Measurements from ENCODE around the gene SLC25A23. TPM values are rescaled to one million over a fixed set of nuclear protein-coding genes. Genes with fewer than 3 reads are reported as not detected.
A peak's percentile ranks its signal among the peaks of the same experiment; 100 is the strongest.

The SLC25A23 gene
- total and polyA plus RNA-seq, 10 of the 15 experiments (the other 5 are each of a cell fraction or from before 2014, with no cell fraction given): 10.2 to 85.8 (median 50.0) TPM

GRCh38 chr19:6424195-6424938 is 35.2 kb downstream of the SLC25A23 start, which contains the start of gene KHSRP (continued):
- TF ChIP-seq, protein P1, sequence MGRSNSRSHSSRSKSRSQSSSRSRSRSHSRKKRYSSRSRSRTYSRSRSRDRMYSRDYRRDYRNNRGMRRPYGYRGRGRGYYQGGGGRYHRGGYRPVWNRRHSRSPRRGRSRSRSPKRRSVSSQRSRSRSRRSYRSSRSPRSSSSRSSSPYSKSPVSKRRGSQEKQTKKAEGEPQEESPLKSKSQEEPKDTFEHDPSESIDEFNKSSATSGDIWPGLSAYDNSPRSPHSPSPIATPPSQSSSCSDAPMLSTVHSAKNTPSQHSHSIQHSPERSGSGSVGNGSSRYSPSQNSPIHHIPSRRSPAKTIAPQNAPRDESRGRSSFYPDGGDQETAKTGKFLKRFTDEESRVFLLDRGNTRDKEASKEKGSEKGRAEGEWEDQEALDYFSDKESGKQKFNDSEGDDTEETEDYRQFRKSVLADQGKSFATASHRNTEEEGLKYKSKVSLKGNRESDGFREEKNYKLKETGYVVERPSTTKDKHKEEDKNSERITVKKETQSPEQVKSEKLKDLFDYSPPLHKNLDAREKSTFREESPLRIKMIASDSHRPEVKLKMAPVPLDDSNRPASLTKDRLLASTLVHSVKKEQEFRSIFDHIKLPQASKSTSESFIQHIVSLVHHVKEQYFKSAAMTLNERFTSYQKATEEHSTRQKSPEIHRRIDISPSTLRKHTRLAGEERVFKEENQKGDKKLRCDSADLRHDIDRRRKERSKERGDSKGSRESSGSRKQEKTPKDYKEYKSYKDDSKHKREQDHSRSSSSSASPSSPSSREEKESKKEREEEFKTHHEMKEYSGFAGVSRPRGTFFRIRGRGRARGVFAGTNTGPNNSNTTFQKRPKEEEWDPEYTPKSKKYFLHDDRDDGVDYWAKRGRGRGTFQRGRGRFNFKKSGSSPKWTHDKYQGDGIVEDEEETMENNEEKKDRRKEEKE (IDR thresholded peaks at IDR 0.05): no peak
- no peak for TF ChIP-seq MTA2 (IDR thresholded peaks at IDR 0.05; ENCODE audit: low read depth)
- 0 out of 2 replicates have a peak, but pooled peaks have one; percentile 26 for TF ChIP-seq SMAD5 (IDR thresholded peaks at IDR 0.05; ENCODE audit: low read depth)
- TF ChIP-seq YY1 (IDR thresholded peaks at IDR 0.05; ENCODE audit: low read depth, low read length): 0 out of 2 replicates have a peak, but pooled peaks have one; percentile 3
- TF ChIP-seq ESRRA (IDR thresholded peaks at IDR 0.05; ENCODE audit: low read length): no peak
- no peak for TF ChIP-seq EZH2 (IDR thresholded peaks at IDR 0.05; ENCODE audit: borderline replicate concordance, control insufficient read depth, low read depth, low read length)
- TF ChIP-seq TCF7 (IDR thresholded peaks at IDR 0.05; ENCODE audit: borderline replicate concordance): no peak
- TF ChIP-seq, protein P2, sequence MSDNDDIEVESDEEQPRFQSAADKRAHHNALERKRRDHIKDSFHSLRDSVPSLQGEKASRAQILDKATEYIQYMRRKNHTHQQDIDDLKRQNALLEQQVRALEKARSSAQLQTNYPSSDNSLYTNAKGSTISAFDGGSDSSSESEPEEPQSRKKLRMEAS (IDR thresholded peaks at IDR 0.05; ENCODE audit: low read depth, low read length): no peak
- TF ChIP-seq, protein P3, sequence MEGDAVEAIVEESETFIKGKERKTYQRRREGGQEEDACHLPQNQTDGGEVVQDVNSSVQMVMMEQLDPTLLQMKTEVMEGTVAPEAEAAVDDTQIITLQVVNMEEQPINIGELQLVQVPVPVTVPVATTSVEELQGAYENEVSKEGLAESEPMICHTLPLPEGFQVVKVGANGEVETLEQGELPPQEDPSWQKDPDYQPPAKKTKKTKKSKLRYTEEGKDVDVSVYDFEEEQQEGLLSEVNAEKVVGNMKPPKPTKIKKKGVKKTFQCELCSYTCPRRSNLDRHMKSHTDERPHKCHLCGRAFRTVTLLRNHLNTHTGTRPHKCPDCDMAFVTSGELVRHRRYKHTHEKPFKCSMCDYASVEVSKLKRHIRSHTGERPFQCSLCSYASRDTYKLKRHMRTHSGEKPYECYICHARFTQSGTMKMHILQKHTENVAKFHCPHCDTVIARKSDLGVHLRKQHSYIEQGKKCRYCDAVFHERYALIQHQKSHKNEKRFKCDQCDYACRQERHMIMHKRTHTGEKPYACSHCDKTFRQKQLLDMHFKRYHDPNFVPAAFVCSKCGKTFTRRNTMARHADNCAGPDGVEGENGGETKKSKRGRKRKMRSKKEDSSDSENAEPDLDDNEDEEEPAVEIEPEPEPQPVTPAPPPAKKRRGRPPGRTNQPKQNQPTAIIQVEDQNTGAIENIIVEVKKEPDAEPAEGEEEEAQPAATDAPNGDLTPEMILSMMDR (IDR thresholded peaks at IDR 0.05 in 2 of 3, conservative IDR thresholded peaks at IDR 0.05 in 1 of 3; ENCODE audit: control insufficient read depth in 2 of 3, extremely low read depth in 1 of 3, insufficient read depth in 1 of 3, low read depth in 3 of 3, low read length in 3 of 3): no peak
- no peak for TF ChIP-seq NFYB (IDR thresholded peaks at IDR 0.05; ENCODE audit: insufficient read depth, low read depth, low read length)
- no peak for TF ChIP-seq IRF5 (IDR thresholded peaks at IDR 0.05; ENCODE audit: borderline replicate concordance)
- TF ChIP-seq TBL1XR1 (IDR thresholded peaks at IDR 0.05; ENCODE audit: low read depth, low read length): no peak
- TF ChIP-seq E2F8 (IDR thresholded peaks at IDR 0.05; ENCODE audit: low read depth, partially characterized antibody): no peak
- TF ChIP-seq, protein P4, sequence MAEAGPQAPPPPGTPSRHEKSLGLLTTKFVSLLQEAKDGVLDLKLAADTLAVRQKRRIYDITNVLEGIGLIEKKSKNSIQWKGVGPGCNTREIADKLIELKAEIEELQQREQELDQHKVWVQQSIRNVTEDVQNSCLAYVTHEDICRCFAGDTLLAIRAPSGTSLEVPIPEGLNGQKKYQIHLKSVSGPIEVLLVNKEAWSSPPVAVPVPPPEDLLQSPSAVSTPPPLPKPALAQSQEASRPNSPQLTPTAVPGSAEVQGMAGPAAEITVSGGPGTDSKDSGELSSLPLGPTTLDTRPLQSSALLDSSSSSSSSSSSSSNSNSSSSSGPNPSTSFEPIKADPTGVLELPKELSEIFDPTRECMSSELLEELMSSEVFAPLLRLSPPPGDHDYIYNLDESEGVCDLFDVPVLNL (IDR thresholded peaks at IDR 0.05; ENCODE audit: low read depth, low read length): no peak
